ENCODE results near the gene TGIF2.

The TGIF2 gene

DNA sequence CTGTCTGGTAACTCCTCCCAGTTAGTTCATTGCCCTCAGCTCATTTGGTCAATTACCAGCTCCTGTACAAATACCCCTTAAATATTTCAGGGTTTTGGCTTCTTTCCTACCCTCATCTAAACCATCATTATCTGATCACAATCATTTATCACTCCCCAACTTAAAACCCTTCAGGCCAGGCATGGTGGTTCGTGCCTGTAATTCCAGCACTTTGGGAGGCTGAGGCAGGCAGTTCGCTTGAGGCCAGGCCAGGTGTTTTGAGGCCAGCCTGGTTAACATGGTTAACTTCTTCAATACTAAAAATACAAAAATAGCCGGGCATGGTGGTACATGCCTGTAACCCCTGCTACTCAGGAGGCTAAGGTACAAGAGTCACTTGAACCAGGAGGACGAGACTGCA lies 9.4 kb downstream of the TGIF2 start:
- H3K4me3 ChIP-seq (ENCODE audit: low read length) = no peak overlapping the region
- TF ChIP-seq, protein P1, sequence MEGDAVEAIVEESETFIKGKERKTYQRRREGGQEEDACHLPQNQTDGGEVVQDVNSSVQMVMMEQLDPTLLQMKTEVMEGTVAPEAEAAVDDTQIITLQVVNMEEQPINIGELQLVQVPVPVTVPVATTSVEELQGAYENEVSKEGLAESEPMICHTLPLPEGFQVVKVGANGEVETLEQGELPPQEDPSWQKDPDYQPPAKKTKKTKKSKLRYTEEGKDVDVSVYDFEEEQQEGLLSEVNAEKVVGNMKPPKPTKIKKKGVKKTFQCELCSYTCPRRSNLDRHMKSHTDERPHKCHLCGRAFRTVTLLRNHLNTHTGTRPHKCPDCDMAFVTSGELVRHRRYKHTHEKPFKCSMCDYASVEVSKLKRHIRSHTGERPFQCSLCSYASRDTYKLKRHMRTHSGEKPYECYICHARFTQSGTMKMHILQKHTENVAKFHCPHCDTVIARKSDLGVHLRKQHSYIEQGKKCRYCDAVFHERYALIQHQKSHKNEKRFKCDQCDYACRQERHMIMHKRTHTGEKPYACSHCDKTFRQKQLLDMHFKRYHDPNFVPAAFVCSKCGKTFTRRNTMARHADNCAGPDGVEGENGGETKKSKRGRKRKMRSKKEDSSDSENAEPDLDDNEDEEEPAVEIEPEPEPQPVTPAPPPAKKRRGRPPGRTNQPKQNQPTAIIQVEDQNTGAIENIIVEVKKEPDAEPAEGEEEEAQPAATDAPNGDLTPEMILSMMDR (conservative IDR thresholded peaks at IDR 0.05; ENCODE audit: low read length) = no peak
- DNase-seq (ENCODE audit: low read depth) = no peak

DNA sequence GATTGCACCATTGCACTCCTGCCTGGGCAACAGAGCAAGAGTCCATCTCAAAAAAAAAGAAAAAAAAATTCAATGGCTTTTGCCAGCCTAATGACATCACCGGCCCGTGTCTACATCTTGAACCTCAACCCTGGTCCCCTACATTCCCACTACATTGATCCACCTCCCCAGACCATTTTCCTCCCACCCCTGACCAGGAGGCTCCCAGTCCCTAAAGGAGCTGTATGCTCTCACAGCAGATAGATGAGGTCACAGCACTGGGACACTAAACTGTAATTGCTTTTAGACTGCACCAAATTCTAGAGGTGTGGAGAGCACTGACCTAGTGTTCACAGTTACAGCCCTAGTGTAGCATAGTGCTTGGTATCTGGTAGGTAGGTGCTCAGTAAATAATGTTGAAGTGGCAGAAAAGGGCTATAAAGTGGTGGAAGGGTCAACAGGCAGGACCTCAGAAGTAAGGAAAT lies 10.7 kb downstream of the TGIF2 start:
- no peak for DNase-seq (ENCODE audit: low read depth)
- TF ChIP-seq, protein P1 (conservative IDR thresholded peaks at IDR 0.05; ENCODE audit: low read length) = no peak
- H3K4me3 ChIP-seq (ENCODE audit: low read length) = no peak overlapping the region

- TF ChIP-seq, protein P1 (conservative IDR thresholded peaks at IDR 0.05; ENCODE audit: low read length) = no peak
- no peak overlapping the region for H3K4me3 ChIP-seq (ENCODE audit: low read length)
- DNase-seq (ENCODE audit: low read depth) = peak; percentile 66
Measured at GRCh38 chr20:36585410-36586125, 12.2 kb downstream of the TGIF2 start.

DNA sequence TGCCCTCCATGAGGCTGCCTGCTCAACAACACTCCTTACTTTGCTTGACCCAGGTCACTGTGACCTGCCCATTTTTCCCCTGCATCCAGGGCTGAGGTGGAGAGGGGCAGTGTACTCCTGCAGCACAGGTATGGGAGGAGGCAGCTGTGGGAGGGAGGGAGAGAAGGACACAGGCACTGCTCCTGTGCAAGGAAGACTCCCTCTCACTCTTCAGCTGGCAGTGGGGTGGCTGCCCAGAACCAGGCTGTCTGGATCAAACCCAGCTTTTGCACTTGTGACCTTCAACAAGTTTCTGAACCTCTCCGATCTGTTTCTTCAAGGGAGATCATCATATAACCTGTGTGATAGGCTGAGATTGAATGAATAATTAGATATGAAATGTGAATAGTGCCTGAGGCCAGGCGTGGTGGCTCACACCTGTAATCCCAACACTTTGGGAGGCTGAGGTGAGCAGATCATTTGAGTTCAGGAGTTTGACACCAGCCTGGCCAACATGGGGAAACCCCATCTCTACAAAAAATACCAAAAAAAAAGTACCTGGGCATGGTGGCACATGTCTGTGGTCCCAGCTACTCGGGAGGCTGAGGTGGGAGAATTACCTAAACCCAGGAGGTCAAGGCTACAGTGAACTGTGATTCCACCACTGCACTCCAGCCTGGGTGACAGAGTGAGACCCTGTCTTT lies 14.1 kb downstream of the TGIF2 start:
- DNase-seq (ENCODE audit: low read depth) = no peak
- H3K4me3 ChIP-seq (ENCODE audit: low read length) = no peak overlapping the region
- TF ChIP-seq, protein P1 (conservative IDR thresholded peaks at IDR 0.05; ENCODE audit: low read length) = no peak

DNA sequence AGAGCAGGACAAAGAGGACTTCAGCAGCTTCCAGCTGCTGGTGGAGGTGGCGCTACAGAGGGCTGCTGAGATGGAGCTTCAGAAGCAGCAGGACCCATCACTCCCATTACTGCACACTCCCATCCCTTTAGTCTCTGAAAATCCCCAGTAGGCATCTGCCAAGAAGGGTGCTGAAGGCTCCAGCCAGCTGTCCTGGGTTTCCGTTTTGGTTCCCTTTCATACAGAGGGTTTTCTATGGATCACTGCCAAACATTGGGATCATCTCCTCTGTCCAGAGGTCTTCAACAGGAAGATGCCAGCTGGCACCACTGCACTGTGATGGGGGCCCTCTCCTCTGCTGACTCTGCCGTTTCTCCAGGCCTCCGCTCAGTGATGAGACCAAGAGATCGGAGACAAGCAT lies 17.9 kb downstream of the TGIF2 start:
- no peak for DNase-seq (ENCODE audit: low read depth)
- TF ChIP-seq, protein P1 (conservative IDR thresholded peaks at IDR 0.05; ENCODE audit: low read length) = no peak
- no peak overlapping the region for H3K4me3 ChIP-seq (ENCODE audit: low read length)

GRCh38 chr20:36591854-36592641 lies 18.7 kb downstream of the TGIF2 start:
- peak; percentile 55 for DNase-seq (ENCODE audit: low read depth)
- no peak overlapping the region for H3K4me3 ChIP-seq (ENCODE audit: low read length)
- TF ChIP-seq, protein P1 (conservative IDR thresholded peaks at IDR 0.05; ENCODE audit: low read length) = peak; percentile 64
